ENCODE measurements around the gene CFAP20. TPM values are rescaled to one million over a fixed set of nuclear protein-coding genes. Genes with fewer than 3 reads are reported as not detected.

The CFAP20 gene
- 69.0 TPM for polyA plus RNA-seq (ENCODE audit: insufficient read length)
- long read RNA-seq, donor 1, transcript CFAP20-201 (6 exons, 1,354 nt): major isoform, 25 of 48 reads
- long read RNA-seq, donor 1, partial matches to known transcripts: 17 of 48 reads
- long read RNA-seq, donor 1, other reads (novel, unspliced or antisense): 0 of 48 reads
- long read RNA-seq, donor 2, transcript CFAP20-201 (6 exons, 1,354 nt): major isoform, 23 of 32 reads
- long read RNA-seq, donor 2, partial matches to known transcripts: 5 of 32 reads
- long read RNA-seq, donor 2, other reads (novel, unspliced or antisense): 0 of 32 reads
- long read RNA-seq, donor 3, transcript CFAP20-201 (6 exons, 1,354 nt): major isoform, 24 of 40 reads
- long read RNA-seq, donor 3, partial matches to known transcripts: 14 of 40 reads
- long read RNA-seq, donor 3, other reads (novel, unspliced or antisense): 0 of 40 reads
- long read RNA-seq, donor 4, partial matches to known transcripts: 0 of 7 reads
- long read RNA-seq, donor 4, other reads (novel, unspliced or antisense): 0 of 7 reads
- long read RNA-seq, donor 5, transcript CFAP20-201 (6 exons, 1,354 nt): major isoform, 49 of 77 reads
- long read RNA-seq, donor 5, partial matches to known transcripts: 24 of 77 reads
- long read RNA-seq, donor 5, other reads (novel, unspliced or antisense): 0 of 77 reads
- long read RNA-seq, donor 6, transcript CFAP20-204 (3 exons, 481 nt): minor isoform, 7 of 62 reads
- long read RNA-seq, donor 6, transcript CFAP20-207 (2 exons, 731 nt): minor isoform, 5 of 62 reads
- long read RNA-seq, donor 6, transcript CFAP20-201 (6 exons, 1,354 nt): major isoform, 35 of 62 reads
- long read RNA-seq, donor 6, partial matches to known transcripts: 11 of 62 reads
- long read RNA-seq, donor 6, other reads (novel, unspliced or antisense): 0 of 62 reads
- long read RNA-seq, donor 7, transcript CFAP20-201 (6 exons, 1,354 nt): major isoform, 40 of 65 reads
- long read RNA-seq, donor 7, transcript CFAP20-204 (3 exons, 481 nt): minor isoform, 8 of 65 reads
- long read RNA-seq, donor 7, partial matches to known transcripts: 11 of 65 reads
- long read RNA-seq, donor 7, other reads (novel, unspliced or antisense): 0 of 65 reads
- long read RNA-seq, donor 8, transcript CFAP20-201 (6 exons, 1,354 nt): major isoform, 14 of 18 reads
- long read RNA-seq, donor 8, partial matches to known transcripts: 0 of 18 reads
- long read RNA-seq, donor 8, other reads (novel, unspliced or antisense): 0 of 18 reads

DNA sequence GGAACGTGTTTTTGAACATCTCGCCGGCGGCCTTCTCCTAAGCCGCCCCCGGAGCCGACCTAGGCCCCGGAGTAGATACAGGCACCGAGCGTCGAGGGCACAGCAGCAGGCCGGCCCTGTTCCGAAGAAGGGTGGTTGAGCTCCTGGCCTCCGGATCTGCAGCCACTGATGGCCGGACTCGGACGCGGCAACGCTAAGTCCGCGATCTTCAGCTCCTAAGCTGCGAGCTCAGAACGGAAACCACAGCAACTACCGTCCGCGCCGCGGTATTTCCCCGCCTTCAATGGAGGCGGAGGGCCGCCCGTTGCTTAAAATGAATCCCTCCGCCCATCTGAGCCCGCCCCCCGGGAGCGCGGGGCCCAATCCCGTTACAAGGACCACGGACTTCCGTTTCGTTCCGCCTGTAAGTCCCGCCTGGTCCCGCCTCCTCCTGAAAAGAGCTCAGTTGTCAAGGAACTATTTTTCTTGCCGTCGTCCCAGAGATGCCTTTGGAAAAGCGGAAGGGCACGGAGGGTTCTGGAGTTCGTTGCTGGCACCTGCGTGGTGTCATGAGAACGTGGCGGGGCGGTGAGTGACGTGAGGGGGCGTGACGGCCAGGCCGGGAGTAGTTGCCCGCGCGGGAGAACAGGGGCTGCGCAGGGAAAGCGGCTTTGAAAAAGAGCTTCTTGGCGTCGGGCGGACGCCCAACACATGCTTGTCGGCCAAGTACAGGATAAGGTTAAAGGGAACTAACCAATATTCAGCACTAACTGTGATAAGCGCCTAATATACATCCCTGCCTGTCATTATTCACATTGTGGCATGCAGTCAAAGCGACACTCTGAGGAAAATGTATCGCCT, at the start of gene CFAP20:
Gene CFAP20, minus strand, starts transcription at position 285 of the 840 bp plus-strand sequence. Its CDS starts 266 bp downstream, at position 19.
- DNase-seq: peak; percentile 99

DNA sequence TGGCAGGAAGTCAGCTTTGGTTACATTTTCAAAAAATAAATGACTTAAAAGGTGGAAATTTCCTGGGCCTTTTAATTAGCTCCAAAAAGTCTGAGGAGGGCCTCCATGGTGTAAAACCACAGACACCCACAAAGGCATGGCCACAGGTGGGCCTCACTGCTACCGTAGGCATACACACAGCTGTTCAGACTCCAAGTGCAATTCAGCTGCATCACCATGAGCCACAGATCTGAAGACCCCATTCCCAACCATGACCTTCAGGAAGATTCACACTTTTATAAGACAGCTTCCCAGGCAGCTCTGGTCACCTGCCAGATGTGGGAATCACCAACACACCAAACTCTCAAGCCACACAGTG, 48.2 kb upstream of the CFAP20 start:
- DNase-seq: no peak

DNA sequence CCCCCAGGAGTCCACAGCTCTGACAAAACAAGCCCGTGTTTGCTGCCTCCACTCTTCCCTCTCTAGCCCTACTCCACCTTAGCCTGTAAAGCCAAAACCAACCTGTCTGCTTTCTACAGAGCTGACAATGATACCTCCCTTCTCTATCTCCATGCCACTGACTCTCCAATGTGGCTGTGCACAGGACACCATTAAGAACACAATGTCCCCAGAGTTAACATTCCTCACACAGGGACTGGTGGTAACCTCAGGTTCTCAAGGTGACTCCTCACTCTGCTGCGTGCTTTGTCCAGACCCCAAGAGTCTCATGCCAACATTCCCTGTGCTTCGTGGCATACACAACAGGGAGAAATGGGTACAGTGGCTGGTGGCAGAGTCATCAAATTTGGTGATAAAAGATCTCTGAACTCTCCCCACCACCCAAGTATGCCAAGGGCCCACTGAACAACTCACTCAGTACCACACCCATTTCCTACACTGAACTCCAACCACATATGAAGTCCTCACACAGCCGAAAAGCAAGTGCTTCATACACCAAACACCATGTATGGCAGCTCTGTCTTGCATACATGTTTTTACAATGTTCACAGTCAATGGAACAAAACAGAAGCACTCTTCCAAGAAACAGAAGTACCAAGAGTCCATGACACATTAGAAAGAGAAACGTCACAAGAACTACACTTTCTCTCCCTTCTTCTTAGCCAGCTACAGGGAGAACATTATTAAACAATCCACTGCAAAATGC, 47.6 kb upstream of the CFAP20 start:
- DNase-seq: no peak

DNA sequence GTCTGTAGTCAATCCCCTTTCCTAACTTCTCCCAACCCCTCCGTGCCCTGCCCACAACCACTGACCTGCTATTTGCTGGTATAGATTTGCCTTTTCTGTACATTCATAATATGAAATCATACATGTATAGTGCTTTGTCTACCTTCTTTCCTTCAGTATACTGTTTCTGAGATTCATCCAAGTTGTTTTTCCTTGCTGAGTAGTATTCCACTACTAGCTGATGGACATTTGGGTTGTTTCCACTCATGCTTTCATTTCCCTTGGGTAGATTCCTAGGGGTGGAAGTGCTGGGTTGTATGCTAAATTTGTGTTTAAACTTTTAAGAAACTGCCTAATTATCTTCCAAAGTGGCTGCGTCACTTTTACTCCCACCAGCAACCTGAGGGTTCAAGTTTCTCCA, 41.0 kb upstream of the CFAP20 start:
- no peak for DNase-seq

DNA sequence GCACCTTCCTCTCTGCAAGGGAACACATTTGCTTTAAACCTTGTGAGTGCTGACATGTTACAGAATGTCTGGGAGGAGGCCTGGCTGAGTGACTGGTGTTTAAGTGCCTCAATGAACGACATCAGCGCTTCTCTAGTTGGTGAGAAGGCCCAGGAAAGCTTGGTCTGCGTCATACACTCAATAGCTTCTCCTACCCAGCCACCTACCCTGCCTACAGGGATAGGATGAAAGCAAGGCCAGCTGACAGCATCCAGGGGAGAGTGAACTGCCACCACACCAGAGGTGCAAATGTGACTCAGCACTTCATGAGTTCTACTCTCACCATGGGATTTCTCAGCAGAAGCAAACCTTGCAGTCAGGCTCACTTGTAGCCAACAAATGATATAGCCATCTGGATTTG, 31.7 kb upstream of the CFAP20 start:
- no peak for DNase-seq

DNA sequence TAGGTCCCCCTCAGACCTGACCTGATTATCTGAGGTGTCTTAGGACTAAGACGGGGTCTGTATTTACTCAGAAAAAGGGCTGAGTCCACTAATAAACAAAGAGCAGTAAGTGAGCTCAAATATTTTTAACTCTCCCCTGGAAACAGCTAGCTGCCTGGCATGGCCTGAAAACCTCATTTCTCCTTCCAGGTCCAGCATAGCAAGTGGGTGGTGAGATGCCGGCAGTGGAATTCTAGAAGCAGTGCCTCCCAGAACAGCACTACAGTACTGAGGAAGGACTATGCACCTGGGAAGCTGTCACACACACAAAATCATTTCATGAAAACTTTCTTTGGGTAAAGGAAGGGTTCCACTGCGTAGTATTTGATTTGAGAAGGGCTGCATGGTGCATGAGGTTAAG, 29.5 kb upstream of the CFAP20 start:
- no peak for DNase-seq

DNA sequence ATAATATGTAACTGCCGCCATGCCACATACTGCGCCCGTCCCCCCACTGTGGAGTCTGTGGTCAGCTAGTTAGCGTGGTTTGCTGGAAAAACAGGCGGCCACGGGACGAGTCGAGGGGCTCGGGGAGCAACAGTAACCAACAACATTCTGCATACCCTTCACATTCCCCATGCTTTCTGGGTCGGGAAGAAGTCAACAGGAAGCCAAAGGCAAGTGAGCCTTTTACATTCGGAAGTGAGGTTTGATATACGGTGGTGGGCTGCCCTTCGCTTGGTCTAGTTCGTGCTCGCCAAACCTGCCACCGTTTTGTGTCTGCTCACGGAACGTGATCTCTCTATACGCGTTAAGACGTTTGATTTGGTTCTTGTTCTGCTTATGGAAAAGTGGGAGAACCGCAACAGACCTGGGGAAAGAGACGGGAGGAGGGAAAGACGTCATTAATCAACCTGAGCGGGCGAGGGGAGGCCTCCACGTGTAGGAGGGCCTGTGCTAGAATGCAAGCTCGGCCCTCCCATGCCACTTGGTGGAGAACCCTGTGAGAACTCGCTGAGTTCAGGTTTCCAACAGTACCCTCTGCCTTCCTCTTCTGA, 28.9 kb upstream of the CFAP20 start:
- DNase-seq: peak; percentile 47

DNA sequence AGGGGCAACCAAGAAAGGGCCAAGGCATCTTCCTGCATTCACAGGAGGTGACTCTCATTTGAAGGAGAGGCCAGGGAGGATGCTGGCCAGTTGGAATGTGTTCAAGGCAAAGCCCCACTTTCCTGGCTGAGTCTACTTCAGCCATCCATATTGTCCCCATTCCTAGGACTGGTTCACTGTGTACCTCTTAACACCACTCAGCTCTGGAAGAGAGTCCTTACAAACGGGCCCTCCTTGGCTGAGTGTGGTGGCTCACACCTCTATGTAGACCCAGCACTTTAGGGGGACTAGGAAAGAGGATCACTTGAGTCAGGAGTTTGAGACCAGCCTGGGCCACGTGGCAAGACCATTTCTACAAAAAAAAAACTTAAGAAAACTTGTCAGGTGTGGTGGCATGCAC, 28.1 kb upstream of the CFAP20 start:
- DNase-seq: no peak

DNA sequence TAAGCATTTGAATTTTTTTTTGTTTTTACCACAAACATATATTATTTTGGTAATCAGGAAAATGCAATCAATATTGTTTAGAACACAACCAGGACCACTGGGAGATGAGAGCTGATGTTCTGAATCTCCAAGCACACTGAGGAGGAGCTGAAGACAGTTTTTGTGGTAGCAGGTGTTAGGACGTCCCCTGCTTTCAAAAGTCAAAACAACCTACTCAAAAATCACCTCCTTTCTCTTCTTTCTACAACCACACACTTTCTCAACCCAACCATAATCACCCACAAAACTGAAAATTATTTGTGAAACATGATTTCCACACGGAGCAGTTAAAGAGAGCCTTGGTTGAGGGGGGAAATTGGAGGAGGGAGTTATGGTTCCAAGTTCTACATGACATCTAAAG, 26.7 kb upstream of the CFAP20 start:
- no peak for DNase-seq

DNA sequence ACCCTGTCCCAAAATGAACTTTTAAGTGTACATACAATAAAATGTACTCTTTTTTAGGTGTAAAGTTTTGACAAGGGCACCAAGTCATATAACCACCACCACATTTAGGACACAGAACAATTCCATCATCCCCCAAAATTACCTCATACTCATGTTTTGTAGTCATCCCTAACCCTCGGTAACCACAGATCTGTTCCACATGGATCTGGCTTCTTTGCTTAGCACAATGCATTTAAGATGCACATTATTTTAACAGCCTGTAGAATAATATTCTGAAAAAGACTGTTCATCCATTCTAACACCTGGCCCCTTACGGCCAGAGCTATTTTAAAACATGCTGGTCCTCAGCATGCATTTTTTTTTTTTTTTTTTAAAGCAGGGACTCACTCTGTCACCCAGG, 25.2 kb upstream of the CFAP20 start:
- DNase-seq: no peak

DNA sequence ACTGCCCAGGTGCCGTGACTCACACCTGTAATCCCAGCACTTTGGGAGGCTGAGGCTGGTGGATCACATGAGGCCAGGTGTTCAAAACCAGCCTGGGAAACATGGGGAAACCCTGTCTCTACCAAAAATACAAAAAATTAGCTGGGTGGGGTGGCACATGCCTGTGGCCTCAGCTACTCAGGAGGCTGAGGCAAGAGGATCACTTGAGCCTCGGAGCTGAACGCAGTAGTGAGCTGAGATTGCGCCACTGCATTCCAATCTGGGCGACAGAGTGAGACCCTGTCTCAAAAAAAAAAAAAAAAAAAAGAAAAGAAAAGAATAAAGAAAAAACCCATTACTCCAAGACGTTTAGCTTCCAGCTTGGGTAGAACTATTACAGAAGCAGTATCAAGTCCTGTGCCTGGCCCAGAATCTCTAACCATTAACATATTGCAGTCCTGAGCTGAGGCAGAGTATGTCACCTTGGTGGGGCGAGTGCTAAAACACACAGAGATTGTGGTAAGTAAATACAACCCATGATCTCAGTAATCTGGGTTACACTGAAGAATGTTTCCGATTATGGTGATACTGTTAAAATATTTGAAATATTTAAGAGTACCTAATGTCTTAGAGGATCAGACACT, 23.2 kb upstream of the CFAP20 start:
- DNase-seq: no peak

DNA sequence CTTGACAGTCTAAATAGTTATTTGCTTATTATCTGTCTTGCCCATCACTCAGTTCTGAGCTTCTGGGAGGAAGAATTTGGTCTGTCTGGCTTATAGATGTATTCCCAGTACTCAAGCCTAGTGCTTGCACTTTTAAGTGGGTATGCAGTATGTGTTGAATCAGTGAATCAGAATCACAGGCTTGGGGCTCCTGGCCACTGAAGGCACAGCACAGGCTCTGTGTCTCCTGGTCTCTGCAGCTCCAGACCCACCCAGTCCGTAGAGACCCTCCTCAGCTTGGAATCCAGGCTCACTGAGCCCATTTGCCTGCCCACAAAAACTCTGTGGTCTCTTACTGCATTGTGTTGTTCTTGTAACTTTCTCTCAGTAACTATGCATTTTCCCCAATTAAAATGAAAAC, 19.3 kb upstream of the CFAP20 start:
- no peak for DNase-seq

DNA sequence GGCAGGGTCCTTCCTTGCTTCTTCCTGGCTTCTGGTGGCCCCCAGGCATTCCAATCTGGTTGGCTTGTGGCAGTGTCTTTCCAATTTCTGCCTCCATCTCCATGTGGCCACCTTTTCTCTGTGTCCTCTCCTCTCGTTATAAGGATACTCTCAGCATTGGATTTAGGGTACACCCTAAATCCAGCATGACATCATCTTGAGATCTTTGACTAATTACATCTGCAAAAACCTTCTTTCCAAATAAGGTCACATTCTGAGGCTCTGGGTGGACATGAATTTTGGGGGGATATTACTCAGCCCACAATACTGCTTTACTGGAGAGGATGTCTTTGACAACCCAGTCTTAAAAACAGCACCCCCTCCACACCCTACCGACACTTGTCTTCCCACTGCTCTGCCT, 18.9 kb upstream of the CFAP20 start:
- no peak for DNase-seq

DNA sequence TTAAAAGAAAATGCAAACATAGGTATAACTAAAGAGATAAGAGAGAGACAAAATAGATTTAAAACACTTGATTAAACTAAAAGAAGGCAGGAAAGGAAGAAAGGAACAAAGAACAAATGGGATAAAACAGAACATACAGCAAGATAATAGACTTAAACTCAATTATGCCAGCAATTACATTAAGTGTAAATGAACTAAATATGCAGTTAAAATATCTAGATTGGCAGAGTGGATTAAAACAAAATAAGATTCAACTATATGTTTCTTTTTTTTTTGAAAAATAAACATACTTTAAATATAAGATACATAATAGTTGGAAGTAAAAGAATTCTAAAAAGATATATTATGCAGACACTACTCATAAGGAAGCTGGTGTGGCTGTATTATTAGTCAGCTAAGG, 9.7 kb upstream of the CFAP20 start:
- DNase-seq: no peak

DNA sequence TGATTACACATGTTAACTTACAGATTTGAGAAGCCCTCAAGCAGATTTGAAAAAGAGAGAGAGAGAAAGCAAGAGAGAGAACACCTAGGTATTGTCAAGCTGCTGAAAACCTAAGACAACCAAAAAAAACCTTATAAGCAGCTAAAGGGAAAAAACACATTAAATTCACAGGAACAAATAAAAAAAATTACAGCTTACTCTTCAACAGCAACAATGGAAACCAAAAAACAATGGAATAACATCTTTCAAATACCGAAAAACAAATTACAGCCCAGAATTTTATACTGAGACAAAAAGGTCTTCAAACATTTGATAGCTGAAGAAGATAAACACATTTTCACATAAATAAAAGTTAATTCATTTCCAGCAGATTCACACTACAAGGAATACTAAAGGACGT, 8.4 kb upstream of the CFAP20 start:
- no peak for DNase-seq

DNA sequence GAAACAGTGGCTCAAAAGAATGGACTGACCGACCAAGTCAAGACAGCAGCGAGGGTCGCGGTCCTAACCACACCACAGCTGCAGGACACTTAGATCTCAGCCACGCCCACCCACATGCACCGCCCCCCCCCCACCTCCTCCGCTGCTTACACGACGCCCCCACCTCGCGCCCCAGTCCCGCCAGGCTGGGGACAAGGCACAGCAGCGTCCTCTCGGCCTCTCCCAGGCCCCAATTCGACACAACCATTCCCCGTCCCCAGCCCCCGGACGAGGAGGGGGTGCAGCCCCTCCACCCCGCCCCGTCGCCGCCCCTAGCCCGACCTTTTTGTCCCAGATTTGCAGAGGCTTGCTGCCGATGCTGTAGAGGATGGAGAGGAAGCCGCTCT, 477 bp downstream of the CFAP20 start:
- DNase-seq: no peak

DNA sequence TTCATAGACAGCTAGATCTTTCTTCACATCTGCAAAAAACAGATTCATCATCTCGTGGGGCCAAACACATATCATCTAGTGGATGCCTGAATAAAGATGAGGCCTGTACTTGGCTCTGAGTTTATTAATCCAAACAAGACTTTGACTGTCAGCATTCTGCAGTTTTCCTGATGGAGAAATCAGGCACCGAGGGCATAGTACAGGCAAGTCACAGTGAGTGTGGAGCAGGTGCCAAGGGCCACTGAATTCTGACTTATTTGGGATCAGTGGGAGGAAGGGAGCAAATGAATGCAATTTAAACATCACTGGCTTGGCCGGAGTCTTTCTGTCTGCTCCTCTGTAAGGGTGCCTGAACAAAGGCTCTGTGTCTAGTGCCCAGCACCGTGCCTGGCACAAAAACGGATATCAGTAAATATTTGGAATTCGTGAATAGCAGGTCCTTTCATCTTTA, 975 bp downstream of the CFAP20 start:
- DNase-seq: no peak

DNA sequence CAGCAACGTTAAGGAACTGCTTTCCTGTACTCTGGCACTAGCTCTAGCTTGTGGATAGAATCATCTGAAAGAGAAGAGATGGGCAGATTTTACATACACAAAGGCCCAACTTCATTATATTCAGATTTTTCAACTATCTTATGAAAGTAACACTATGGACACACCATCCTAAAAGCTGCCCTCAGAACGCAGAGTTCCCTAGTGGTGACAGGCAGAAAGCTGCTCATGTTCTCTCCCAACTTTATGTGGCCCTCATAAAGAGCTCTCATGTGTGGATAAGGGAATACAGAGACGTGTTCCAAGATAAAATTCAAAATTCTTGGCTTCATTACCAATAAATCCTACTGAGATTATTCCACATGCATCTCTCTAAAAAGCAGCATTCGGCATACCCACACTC, 1.5 kb downstream of the CFAP20 start:
- no peak for DNase-seq

DNA sequence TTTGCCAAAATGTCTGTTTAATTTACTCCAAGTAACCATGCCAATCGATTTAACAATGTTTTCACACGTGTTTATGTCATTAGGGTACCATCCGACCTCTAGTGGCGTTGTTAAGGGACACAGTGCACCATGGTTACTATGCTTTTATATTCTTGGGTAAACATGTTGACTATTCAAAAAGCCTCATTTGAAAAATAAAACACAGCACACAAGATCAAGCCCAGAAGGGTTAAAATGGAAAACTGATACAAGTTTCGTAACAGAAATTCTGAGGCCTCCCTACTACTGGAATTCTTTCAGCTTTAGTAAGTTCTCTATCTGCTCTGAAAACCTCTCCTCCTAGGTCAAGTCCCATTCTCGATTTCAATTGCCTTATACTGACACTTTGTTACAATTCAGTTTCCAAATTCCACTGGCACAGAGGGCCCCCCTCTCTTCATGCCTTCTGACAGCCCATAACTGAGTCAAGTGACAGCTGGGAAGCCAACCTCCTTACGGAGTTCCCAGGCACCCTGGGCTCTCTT, 2.1 kb downstream of the CFAP20 start:
- peak; percentile 52 for DNase-seq
